Measurements from ENCODE around the gene NCOA4. TPM values are rescaled to one million over a fixed set of nuclear protein-coding genes. Genes with fewer than 3 reads are reported as not detected.

NCOA4 gene
- total and polyA plus RNA-seq, 2 of the 8 experiments (the other 6 are each of a cell fraction or from before 2014, with no cell fraction given): 28.9 to 65.2 TPM

GRCh38 chr10:46020344-46020657, 10.1 kb downstream of the NCOA4 start:
- no peak overlapping the region for H2BK12ac ChIP-seq (ENCODE audit: low read depth, low read length)
- FAIRE-seq (no peak), DNase-seq (ENCODE audit: low read depth in 1 of 2, low spot score in 2 of 2) (no peak)
- peaks cover 0 to 5% (median under 1%) of the 10 kb centered on the region in 4 experiments; a peak in 3 of 8 replicates for H3K36me3 ChIP-seq (ENCODE audit: control insufficient read depth in 2 of 4, insufficient read depth in 4 of 4, low read length in 3 of 4)
- H3K4me3 ChIP-seq (ENCODE audit: extremely low read depth in 1 of 4, insufficient read depth in 2 of 4, low read depth in 3 of 4, low read length in 4 of 4): no peak overlapping the region
- H3K9ac ChIP-seq (replicated peaks in 1 of 4; ENCODE audit: extremely low read depth in 1 of 4, low read depth in 3 of 4, low read length in 3 of 4): no peak overlapping the region
- H3K4me2 ChIP-seq (ENCODE audit: insufficient read depth in 1 of 2, low read depth in 2 of 2, low read length in 2 of 2): no peak overlapping the region
- peaks cover 3 to 73% of the 10 kb centered on the region in 2 experiments; a peak in 3 of 4 replicates for H3K79me2 ChIP-seq (ENCODE audit: control insufficient read depth in 1 of 2, insufficient read depth in 2 of 2, low read length in 2 of 2)
- H3K18ac ChIP-seq (ENCODE audit: extremely low read depth, low read length): no peak overlapping the region; the same call in 1 of the 2 replicates
- no peak overlapping the region for H3K4ac ChIP-seq (replicated peaks; ENCODE audit: insufficient read length, low read depth, low read length)
- peaks cover 0 to 7% (median 3%) of the 10 kb centered on the region in 4 experiments; a peak in 3 of 7 replicates for H3K4me1 ChIP-seq (replicated peaks in 1 of 4; ENCODE audit: control insufficient read depth in 3 of 4, insufficient read depth in 4 of 4, low read length in 3 of 4)
- H4K91ac ChIP-seq (replicated peaks; ENCODE audit: insufficient read length, low read length): no peak overlapping the region
- no peak overlapping the region for H2BK120ac ChIP-seq (replicated peaks; ENCODE audit: low read depth, low read length)
- no peak for TF ChIP-seq YY1 (IDR thresholded peaks at IDR 0.05; ENCODE audit: low read depth, low read length)
- no peak for TF ChIP-seq FOSL1 (IDR thresholded peaks at IDR 0.05; ENCODE audit: insufficient read depth, low read depth, low read length)
- no peak for TF ChIP-seq SP1 (IDR thresholded peaks at IDR 0.05; ENCODE audit: low read depth, low read length)
- TF ChIP-seq CBX5 (IDR thresholded peaks at IDR 0.05; ENCODE audit: low read depth, low read length): no peak
- no peak for TF ChIP-seq POU5F1 (IDR thresholded peaks at IDR 0.05; ENCODE audit: low read depth, low read length)
- TF ChIP-seq ATF3 (IDR thresholded peaks at IDR 0.05; ENCODE audit: insufficient read depth, low read depth, low read length): no peak
- no peak for TF ChIP-seq POLR2AphosphoS5 (IDR thresholded peaks at IDR 0.05; ENCODE audit: low read depth, low read length)
- no peak overlapping the region for H4K8ac ChIP-seq (ENCODE audit: extremely low read depth, insufficient read depth, low read length)
- ChIA-PET POLR2A (ENCODE audit: partially characterized antibody) (interaction anchor here (2.9 kb wide), 1 partner anchor 15 kb away, joined by 10 read pairs; no protein-coding TSS in a partner anchor), CTCF (ENCODE audit: partially characterized antibody) (interaction anchor here (2.2 kb wide), 1 partner anchor 208 kb away, joined by 7 read pairs; no protein-coding TSS in a partner anchor)
- peaks cover 2% of the 10 kb centered on the region; the same call in 1 of the 2 replicates for H3K79me1 ChIP-seq (ENCODE audit: low read depth, low read length)
- H3K14ac ChIP-seq (ENCODE audit: insufficient read length): no peak overlapping the region
- no peak overlapping the region for H3K27ac ChIP-seq (ENCODE audit: low read depth, low read length)
- no peak overlapping the region for H3K23ac ChIP-seq (ENCODE audit: insufficient read length)
- no peaks in the 10 kb centered on the region; the same call in 1 of the 2 replicates for H3K23me2 ChIP-seq (ENCODE audit: low read depth, low read length)
- no peak overlapping the region for H2BK5ac ChIP-seq (ENCODE audit: low read depth, low read length)
- no peak overlapping the region for H2AFZ ChIP-seq (ENCODE audit: low read length)
- H2AK5ac ChIP-seq (ENCODE audit: low read depth, low read length): no peak overlapping the region
- WGBS, 2 experiments (ENCODE audit: extremely low coverage in 1 of 2, insufficient coverage in 1 of 2, insufficient read length in 1 of 2, insufficient replicate concordance in 2 of 2, low coverage in 1 of 2, low lambda C conversion rate in 2 of 2, missing lambda C conversion rate in 1 of 2): 84% methylated on average over 3 of the region's 3 CpGs; no CpG with 5 or more reads in 1 of the 2 experiments
- no peak overlapping the region for H2BK15ac ChIP-seq (ENCODE audit: low read length)
- H3K56ac ChIP-seq (replicated peaks; ENCODE audit: insufficient read length, low read depth, low read length): no peak overlapping the region
- no peak overlapping the region for H2BK20ac ChIP-seq (ENCODE audit: low read length)
- no peak overlapping the region for H4K5ac ChIP-seq (ENCODE audit: insufficient read length, low read depth, low read length)
- no peaks in the 10 kb centered on the region for H3K9me3 ChIP-seq (ENCODE audit: insufficient read depth in 2 of 2, low read depth in 1 of 2, low read length in 1 of 2)
- peaks cover 10 to 12% of the 10 kb centered on the region in 2 experiments for H4K20me1 ChIP-seq (replicated peaks in 1 of 2; ENCODE audit: control insufficient read depth in 1 of 2, insufficient read depth in 2 of 2, low read length in 2 of 2)
- H3K27me3 ChIP-seq (replicated peaks in 1 of 4; ENCODE audit: control insufficient read depth in 3 of 4, extremely low read depth in 1 of 4, insufficient read depth in 3 of 4, low read length in 3 of 4): no peaks in the 10 kb centered on the region
